Upper lobe of left lung (tissue), 4 donors: ENCODE measurements around the gene MFSD6.

Experiments
- CTCF ChIP-seq, 6 experiments: fragments of 450-650 bp in 4 of 6; fragments of 200-600 bp in 2 of 6; sonication (generic) in 2 of 6; IDR thresholded peaks; one replicate each; pipeline ENCODE4 v1.5.1; 2016 to 2019; ENCODE audit warnings: antibody characterized with exemption in 6 of 6
- EP300 ChIP-seq, 4 donors: sonication (generic); formaldehyde crosslinking; IDR thresholded peaks; one replicate each; pipeline ENCODE4 v1.5.1; 2017; ENCODE audit warnings: antibody characterized with exemption in 4 of 4, control low read depth in 2 of 4
- POLR2A ChIP-seq, 4 donors: fragments of 450-650 bp; IDR thresholded peaks; one replicate each; pipeline ENCODE4 v1.5.1; 2016 to 2017; ENCODE audit warnings: antibody characterized with exemption in 4 of 4, mild to moderate bottlenecking in 2 of 4

DNA sequence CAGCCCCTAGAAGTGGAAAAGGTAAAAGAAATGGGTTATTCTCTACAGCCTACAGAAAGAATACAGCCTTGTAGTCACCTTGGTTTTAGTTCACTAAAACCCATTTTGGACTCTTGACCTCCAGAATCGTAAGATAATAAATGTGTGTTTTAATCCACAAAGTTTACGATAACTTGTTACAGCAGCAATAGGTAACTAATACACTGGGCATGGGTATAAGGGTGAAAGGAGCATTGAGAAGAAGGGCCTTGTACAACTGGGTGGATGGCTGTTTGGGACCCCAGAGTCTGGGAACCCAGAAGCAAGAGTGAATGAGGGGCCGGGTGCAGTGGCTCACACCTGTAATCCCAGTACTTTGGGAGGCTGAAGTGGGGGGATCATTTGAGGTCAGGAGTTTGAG, 2.2 kb upstream of the MFSD6 start:
- TF ChIP-seq POLR2A (IDR thresholded peaks at IDR 0.05) (no peak), CTCF (IDR thresholded peaks at IDR 0.05) (no peak), EP300 (IDR thresholded peaks at IDR 0.05) (no peak)
